H1 (cell line): ENCODE measurements around the gene COIL. TPM values are rescaled to one million over a fixed set of nuclear protein-coding genes. Genes with fewer than 3 reads are reported as not detected.

Experiments
- CHD2 ChIP-seq: IDR thresholded peaks from 2 replicates; pipeline ENCODE4 v1.6.1; 2012; ENCODE audit warnings: low read length, improper control_type of control experiment
- HDAC6 ChIP-seq: IDR thresholded peaks from one replicate; pipeline ENCODE4 v1.7.1; 2012; ENCODE audit warnings: low read depth, mild to moderate bottlenecking, inconsistent platforms, low read length, moderate library complexity
- JUN ChIP-seq: IDR thresholded peaks from 2 replicates; pipeline ENCODE4 v1.6.1; 2011; ENCODE audit warnings: low read depth, mild to moderate bottlenecking, improper control_type of control experiment, low read length
- RFX5 ChIP-seq: IDR thresholded peaks from 2 replicates; pipeline ENCODE4 v1.6.1; 2011; ENCODE audit warnings: low read depth, low read length, improper control_type of control experiment, borderline replicate concordance
- SIX5 ChIP-seq: IDR thresholded peaks from 2 replicates; pipeline ENCODE4 v1.6.1; 2011; ENCODE audit warnings: mild to moderate bottlenecking, low read depth, low read length
- polyA plus RNA-seq, 7 experiments: library from polyadenylated mRNA; depleted of rRNA in 3 of 7; stranded (reverse) in 5 of 7; unstranded in 2 of 7; fragments of >200 nt in 5 of 7; fragments of 200-250 nt in 2 of 7; gene quantifications; 1 replicate in 5 of 7; 2 replicates in 1 of 7; 4 replicates in 1 of 7; pipeline versions ENCODE4 v1.2.1 to v1.2.3, GENCODE V29; 2011 to 2013; ENCODE audit warnings: missing spikeins in 2 of 7, mixed read lengths in 2 of 7
- total RNA-seq: library from RNA; stranded (reverse); fragmentation: NEBNext Ultra II Directional; extraction: Animal tissue kit (Norgen Biotek cat#: 25700); gene quantifications from 2 replicates; pipeline ENCODE4 v1.2.1, GENCODE V29; 2021

Gene COIL
- total and polyA plus RNA-seq, 2 of the 8 experiments (the other 6 are each of a cell fraction or from before 2014, with no cell fraction given): 5.2 to 23.6 TPM

DNA sequence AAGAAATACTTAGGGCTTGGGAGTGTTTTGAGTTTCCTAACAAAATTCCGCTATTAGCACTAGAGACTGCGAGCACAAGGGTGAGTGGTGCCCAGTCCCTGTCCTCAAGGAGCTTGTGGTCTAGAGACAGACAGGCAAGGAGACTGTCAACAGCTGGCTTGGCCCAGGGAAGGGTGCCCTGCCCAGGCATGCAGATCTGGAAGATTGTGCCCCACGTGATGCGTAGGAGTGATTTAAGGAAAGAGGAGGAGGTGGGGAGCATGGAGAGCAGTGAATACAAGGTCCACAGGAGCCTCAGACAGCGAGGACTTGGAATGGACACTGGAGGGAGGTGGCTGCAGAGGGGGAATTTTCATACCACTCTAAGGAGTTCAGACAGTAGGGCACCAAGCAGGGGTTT, 42.1 kb upstream of the COIL start (continued):
- no peak for TF ChIP-seq HDAC6
- TF ChIP-seq RFX5: no peak
- TF ChIP-seq CHD2: no peak
- TF ChIP-seq SIX5: no peak
- TF ChIP-seq JUN: no peak
